ENCODE measurements around the gene OR1J1.

Gene OR1J1

GRCh38 chr9:122444041-122444733 lies 33.5 kb downstream of the OR1J1 start:
- DNase-seq: no peak

GRCh38 chr9:122442568-122442967 lies 35.2 kb downstream of the OR1J1 start:
- no peak for DNase-seq

All from left hindlimb (tissue), 1 donor.